Panc1 (cell line): ENCODE measurements around the gene ANKRD13C. TPM values are rescaled to one million over a fixed set of nuclear protein-coding genes. Genes with fewer than 3 reads are reported as not detected.

Source experiments
- ATAC-seq: fragments of 200-7000 bp; cut with Tn5 transposase; 2 replicates; pipeline ENCODE4 v1.9.1; 2020; ENCODE audit warnings: mild to moderate bottlenecking, moderate library complexity
- BruUV-seq: library from RNA; stranded (reverse); fragments of 400-500 nt; replicated peaks from 2 replicates; lab custom pipeline; 2021; lab: Mats Ljungman, UMichigan
- CTCF ChIA-PET: fragments of 300-600 bp; sonication (Branson Sonifier 250); formaldehyde crosslinking; loops from one replicate; lab custom pipeline; 2022; ENCODE audit warnings: antibody characterized with exemption; lab: Charles Lee
- POLR2A ChIA-PET: fragments of 300-600 bp; sonication (Branson Sonifier 250); formaldehyde crosslinking; loops from one replicate; lab custom pipeline; 2022; ENCODE audit warnings: antibody characterized with exemption; lab: Charles Lee
- DNase-seq: peaks from one replicate; pipeline ENCODE4 v3.0.0-alpha.2; 2010; ENCODE audit warnings: low read depth, low spot score
- H3K27ac ChIP-seq: 2 replicates; pipeline ENCODE4 v1.5.1; 2011; ENCODE audit warnings: mild to moderate bottlenecking, low read length, inconsistent platforms
- H3K27me3 ChIP-seq: fragments of 200-500 bp; sonication (Bioruptor generic); 2 replicates; pipeline ENCODE4 v1.6.0; 2014; ENCODE audit warnings: low read length, inconsistent platforms; ENCODE audit not compliant: control insufficient read depth, insufficient read depth
- H3K36me3 ChIP-seq: fragments of 200-500 bp; sonication (Bioruptor generic); 2 replicates; pipeline ENCODE4 v1.5.1; 2014; ENCODE audit warnings: inconsistent platforms, mild to moderate bottlenecking, low read length, moderate library complexity; ENCODE audit not compliant: control insufficient read depth, insufficient read depth
- H3K4me1 ChIP-seq: 2 replicates; pipeline ENCODE4 v1.5.1; 2011; ENCODE audit warnings: inconsistent platforms, mild to moderate bottlenecking, low read length, moderate library complexity; ENCODE audit not compliant: control insufficient read depth, insufficient read depth
- H3K4me3 ChIP-seq, 2 experiments: 2 replicates each; pipeline ENCODE4 v1.5.1; 2011 to 2012; ENCODE audit warnings: low read depth in 2 of 2, low read length in 2 of 2, mild to moderate bottlenecking in 2 of 2, inconsistent platforms in 1 of 2, moderate library complexity in 1 of 2
- H3K9me3 ChIP-seq: fragments of 200-500 bp; sonication (Bioruptor generic); 2 replicates; pipeline ENCODE4 v1.5.1; 2014; ENCODE audit warnings: low read depth, mild to moderate bottlenecking, inconsistent platforms, low read length, moderate library complexity; ENCODE audit not compliant: control insufficient read depth, insufficient read depth
- CTCF ChIP-seq: fragments of 450-650 bp; IDR thresholded peaks from 2 replicates; pipeline ENCODE4 v1.5.1; 2017; ENCODE audit warnings: mild to moderate bottlenecking
- POLR2AphosphoS5 ChIP-seq: IDR thresholded peaks from 2 replicates; pipeline ENCODE4 v1.6.1; 2012; ENCODE audit warnings: mild to moderate bottlenecking, low read depth, low read length, moderate library complexity
- REST ChIP-seq, 2 experiments: IDR thresholded peaks; 2 replicates each; pipeline ENCODE4 v1.6.1; 2011 to 2012; ENCODE audit warnings: low read depth in 2 of 2, control low read depth in 1 of 2, low read length in 1 of 2, mild to moderate bottlenecking in 1 of 2, moderate library complexity in 1 of 2; ENCODE audit not compliant: insufficient read depth in 1 of 2
- SIN3A ChIP-seq: IDR thresholded peaks from 2 replicates; pipeline ENCODE4 v1.6.1; 2012; ENCODE audit warnings: low read depth, mild to moderate bottlenecking, low read length, moderate library complexity, borderline replicate concordance; ENCODE audit not compliant: insufficient read depth
- TCF7L2 ChIP-seq: IDR thresholded peaks from 2 replicates; pipeline ENCODE4 v1.6.1; 2011; ENCODE audit warnings: mild to moderate bottlenecking, low read depth, low read length, inconsistent platforms
- in situ Hi-C: cut with HindIII; loops from 2 replicates; pipeline ENCODE4 v1.10.0; 2016; ENCODE audit warnings: low sequenced_read_pairs, low pct_unique_long_range_greater_than_20kb
- intact Hi-C: fragments of 100-400 bp; cut with micrococcal nuclease; formaldehyde crosslinking; loops from one replicate; pipeline ENCODE4 v1.10.0; 2022; ENCODE audit not compliant: unreplicated experiment
- total RNA-seq: library from RNA; stranded (reverse); gene quantifications from one replicate; pipeline ENCODE4 v1.2.1, GENCODE V29; 2021; ENCODE audit not compliant: unreplicated experiment

The ANKRD13C gene
- total RNA-seq, 1 experiment from 2014 or later: 20.7 TPM

GRCh38 chr1:70284366-70284765 is 70.2 kb downstream of the ANKRD13C start:
- Histone ChIP-seq H3K4me3 (no peak overlapping the region), H3K4me1 (no peaks in the 10 kb centered on the region), H3K27me3 (no peaks in the 10 kb centered on the region), H3K9me3 (no peaks in the 10 kb centered on the region), H3K27ac (no peak overlapping the region), H3K36me3 (0 out of 2 replicates have a peak, but pooled peaks cover 3% of the 10 kb centered on the region)
- no TSS peak for BruUV-seq
- CTCF ChIA-PET: no interaction called here
- no peak for ATAC-seq
- in situ Hi-C loops: no loop called here
- no peak for DNase-seq
- TF ChIP-seq TCF7L2 (no peak), REST (IDR thresholded peaks at IDR 0.05; ENCODE audit: insufficient read depth in 1 of 2, low read depth in 2 of 2, low read length in 1 of 2) (no peak), CTCF (no peak), SIN3A (no peak), POLR2AphosphoS5 (no peak)
- POLR2A ChIA-PET: interaction anchor here (0.7 kb wide), 1 partner anchor 198 kb away, joined by 12 read pairs; no protein-coding TSS in a partner anchor
- intact Hi-C loops: no loop called here

GRCh38 chr1:70278710-70279109 is 75.8 kb downstream of the ANKRD13C start:
- no peak overlapping the region for H3K4me3 ChIP-seq
- H3K36me3 ChIP-seq: peaks cover 6% of the 10 kb centered on the region; the same call in 1 of the 2 replicates
- DNase-seq: no peak
- no TSS peak for BruUV-seq
- POLR2A ChIA-PET: interaction anchor here (0.6 kb wide), 1 partner anchor 152 kb away, joined by 6 read pairs; no protein-coding TSS in a partner anchor
- ATAC-seq: no peak
- in situ Hi-C loops (no loop called here), intact Hi-C loops (no loop called here)
- no peaks in the 10 kb centered on the region for H3K4me1 ChIP-seq
- H3K9me3 ChIP-seq: no peaks in the 10 kb centered on the region
- H3K27me3 ChIP-seq: no peaks in the 10 kb centered on the region
- no peak overlapping the region for H3K27ac ChIP-seq
- TF ChIP-seq CTCF (no peak), REST (IDR thresholded peaks at IDR 0.05; ENCODE audit: insufficient read depth in 1 of 2, low read depth in 2 of 2, low read length in 1 of 2) (no peak), POLR2AphosphoS5 (no peak), TCF7L2 (no peak), SIN3A (no peak)
- CTCF ChIA-PET: no interaction called here
